SK-N-SH (cell line): ENCODE data around the gene U2AF1L4.

Experiments
- NFIC ChIP-seq: IDR thresholded peaks from 2 replicates; pipeline ENCODE4 v1.4.0; 2012; ENCODE audit warnings: borderline replicate concordance
- POLR2AphosphoS5 ChIP-seq: IDR thresholded peaks from 2 replicates; pipeline ENCODE4 v1.6.1; 2012; ENCODE audit warnings: low read depth, low read length
- RCOR1 ChIP-seq: fragments of 150-350 bp; IDR thresholded peaks from 2 replicates; pipeline ENCODE4 v1.6.1; 2017; ENCODE audit warnings: antibody characterized with exemption, low read length
- RFX5 ChIP-seq: IDR thresholded peaks from 2 replicates; pipeline ENCODE4 v1.6.1; 2012; ENCODE audit warnings: mild to moderate bottlenecking, improper control_type of control experiment, low read length
- TAF1 ChIP-seq: IDR thresholded peaks from 2 replicates; pipeline ENCODE4 v1.6.1; 2012; ENCODE audit warnings: low read depth, mild to moderate bottlenecking, low read length, moderate library complexity, borderline replicate concordance
- TF ChIP-seq, protein P1 (sequence below): fragments of 200-600 bp; sonication (generic); IDR thresholded peaks from 2 replicates; pipeline ENCODE4 v1.6.1; 2017; ENCODE audit warnings: antibody characterized with exemption, mild to moderate bottlenecking, moderate library complexity
- TF ChIP-seq, protein P2 (sequence below): IDR thresholded peaks from 2 replicates; pipeline ENCODE4 v1.4.0; 2012; ENCODE audit warnings: low read depth

DNA sequence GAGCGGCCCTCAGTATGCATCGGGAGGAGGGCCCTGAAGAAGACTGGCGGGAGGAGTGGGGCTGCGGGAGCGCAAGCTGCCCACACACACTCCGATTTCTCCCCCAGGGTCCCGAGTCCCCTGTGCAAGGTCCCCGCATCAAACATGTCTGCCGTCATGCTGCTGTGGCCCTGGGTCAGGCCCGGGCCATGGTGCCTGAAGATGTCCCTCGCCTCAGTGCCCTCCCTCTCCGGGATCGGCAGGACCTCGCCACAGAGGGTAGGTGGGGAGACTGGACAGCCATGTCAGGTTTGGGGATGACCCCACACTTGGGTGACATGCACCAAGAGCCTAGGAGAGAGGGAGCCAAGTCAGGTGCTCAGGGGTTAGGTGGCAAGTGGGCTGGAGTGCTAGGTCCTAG lies 22.8 kb downstream of the U2AF1L4 start:
- TF ChIP-seq, protein P1, sequence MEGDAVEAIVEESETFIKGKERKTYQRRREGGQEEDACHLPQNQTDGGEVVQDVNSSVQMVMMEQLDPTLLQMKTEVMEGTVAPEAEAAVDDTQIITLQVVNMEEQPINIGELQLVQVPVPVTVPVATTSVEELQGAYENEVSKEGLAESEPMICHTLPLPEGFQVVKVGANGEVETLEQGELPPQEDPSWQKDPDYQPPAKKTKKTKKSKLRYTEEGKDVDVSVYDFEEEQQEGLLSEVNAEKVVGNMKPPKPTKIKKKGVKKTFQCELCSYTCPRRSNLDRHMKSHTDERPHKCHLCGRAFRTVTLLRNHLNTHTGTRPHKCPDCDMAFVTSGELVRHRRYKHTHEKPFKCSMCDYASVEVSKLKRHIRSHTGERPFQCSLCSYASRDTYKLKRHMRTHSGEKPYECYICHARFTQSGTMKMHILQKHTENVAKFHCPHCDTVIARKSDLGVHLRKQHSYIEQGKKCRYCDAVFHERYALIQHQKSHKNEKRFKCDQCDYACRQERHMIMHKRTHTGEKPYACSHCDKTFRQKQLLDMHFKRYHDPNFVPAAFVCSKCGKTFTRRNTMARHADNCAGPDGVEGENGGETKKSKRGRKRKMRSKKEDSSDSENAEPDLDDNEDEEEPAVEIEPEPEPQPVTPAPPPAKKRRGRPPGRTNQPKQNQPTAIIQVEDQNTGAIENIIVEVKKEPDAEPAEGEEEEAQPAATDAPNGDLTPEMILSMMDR: no peak
- TF ChIP-seq, protein P2, sequence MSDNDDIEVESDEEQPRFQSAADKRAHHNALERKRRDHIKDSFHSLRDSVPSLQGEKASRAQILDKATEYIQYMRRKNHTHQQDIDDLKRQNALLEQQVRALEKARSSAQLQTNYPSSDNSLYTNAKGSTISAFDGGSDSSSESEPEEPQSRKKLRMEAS: no peak
- no peak for TF ChIP-seq POLR2AphosphoS5
- no peak for TF ChIP-seq RFX5
- no peak for TF ChIP-seq TAF1
- no peak for TF ChIP-seq RCOR1
- TF ChIP-seq NFIC: no peak
